ENCODE results near the gene ADAMTS17.

GRCh38 chr15:99999282-100000070 lies 342.3 kb downstream of the ADAMTS17 start:
- no peak for TF ChIP-seq SUZ12 (IDR thresholded peaks at IDR 0.05; ENCODE audit: extremely low read depth, insufficient read depth, insufficient read length)
- TF ChIP-seq YY1 (IDR thresholded peaks at IDR 0.05; ENCODE audit: insufficient read depth, insufficient read length) = no peak
